ENCODE measurements around the gene NUDT14. TPM values are rescaled to one million over a fixed set of nuclear protein-coding genes. Genes with fewer than 3 reads are reported as not detected.

NUDT14 gene
- total and polyA plus RNA-seq, 2 of the 4 experiments (the other 2 are of a cell fraction): 5.6 to 9.3 TPM

DNA sequence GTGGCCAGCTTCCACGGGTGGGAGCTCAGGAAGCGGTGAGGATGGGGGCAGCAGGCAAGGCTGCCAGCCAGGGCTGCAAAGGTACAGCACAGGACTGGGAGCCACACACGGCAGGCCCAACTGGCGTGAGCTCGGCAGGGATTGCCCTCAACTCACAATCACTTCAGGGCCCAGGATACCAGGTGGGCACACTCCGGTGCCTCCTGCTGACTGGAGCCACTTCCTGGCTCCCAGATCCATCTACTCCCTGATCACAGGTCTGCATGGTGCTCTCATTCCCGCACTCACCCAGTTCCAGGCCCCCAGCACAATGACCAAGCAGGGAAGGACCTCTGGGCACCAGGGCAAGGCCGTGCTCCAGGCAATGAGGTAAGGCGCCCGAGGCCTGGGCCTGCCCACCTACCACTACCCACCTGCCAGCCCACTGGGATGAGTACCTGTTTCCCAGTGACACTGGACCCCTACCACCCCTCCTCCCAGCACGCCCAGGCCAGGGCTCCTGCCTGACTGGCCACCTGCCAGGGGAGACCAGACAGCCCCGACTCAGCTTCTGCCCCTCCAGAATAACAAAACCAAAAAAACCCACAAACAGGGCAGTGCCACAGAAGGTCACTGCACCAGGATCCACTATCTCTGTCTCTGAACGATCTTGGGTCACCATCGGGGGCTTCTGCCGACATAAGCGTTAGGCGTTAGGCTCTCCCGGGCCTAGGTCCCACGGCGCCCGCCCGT lies 14.4 kb downstream of the NUDT14 start:
- Histone ChIP-seq H2BK120ac (ENCODE audit: low read depth, low read length) (no peak overlapping the region), H3K9me3 (ENCODE audit: control insufficient read depth, insufficient read depth, low read length) (no peaks in the 10 kb centered on the region), H3K9ac (ENCODE audit: low read depth, low read length) (no peak overlapping the region), H3K9me1 (ENCODE audit: insufficient read depth, low read length) (no peaks in the 10 kb centered on the region), H3K27me3 (ENCODE audit: control insufficient read depth, insufficient read depth, low read length) (peaks cover 48% of the 10 kb centered on the region), H4K8ac (ENCODE audit: low read depth in 2 of 2, low read length in 2 of 2) (no peak overlapping the region), H3K23ac (ENCODE audit: low read depth, low read length) (no peak overlapping the region), H3K4me2 (ENCODE audit: low read depth, low read length) (no peak overlapping the region), H3K4me3 (ENCODE audit: insufficient read depth, low read depth, low read length) (no peak overlapping the region), H2BK15ac (ENCODE audit: low read depth, low read length) (no peak overlapping the region), H2AK9ac (replicated peaks; ENCODE audit: low read depth, low read length, poor library complexity) (no peak overlapping the region), H3K18ac (ENCODE audit: low read depth, low read length) (no peak overlapping the region), H3K36me3 (ENCODE audit: control insufficient read depth, insufficient read depth, low read length) (no peaks in the 10 kb centered on the region), H4K91ac (ENCODE audit: insufficient read depth, low read depth, low read length) (no peak overlapping the region), H2AK5ac (ENCODE audit: low read depth, low read length) (no peak overlapping the region), H3K56ac (ENCODE audit: extremely low read depth, insufficient read depth, low read length) (no peak overlapping the region), H2AFZ (replicated peaks; ENCODE audit: low read length, poor library complexity) (no peak overlapping the region), H3K4me1 (ENCODE audit: control insufficient read depth, insufficient read depth, low read length) (peaks cover 3% of the 10 kb centered on the region; the same call in 1 of the 2 replicates), H3K4ac (ENCODE audit: low read depth, low read length) (no peak overlapping the region), H3K14ac (replicated peaks; ENCODE audit: low read depth, low read length) (no peak overlapping the region), H2BK20ac (ENCODE audit: low read depth, low read length) (no peak overlapping the region), H4K20me1 (ENCODE audit: insufficient read depth, low read length) (no peaks in the 10 kb centered on the region), H3K79me1 (ENCODE audit: low read depth in 1 of 2, low read length in 2 of 2) (no peaks in the 10 kb centered on the region), H2BK5ac (ENCODE audit: low read depth, low read length, poor library complexity, severe bottlenecking) (no peak overlapping the region), H4K5ac (ENCODE audit: low read depth, low read length) (no peak overlapping the region), H3K27ac (ENCODE audit: insufficient read depth, low read length) (no peak overlapping the region)
- intact Hi-C loops (cut with micrococcal nuclease): no loop called here
- ChIA-PET CTCF (no interaction called here), POLR2A (ENCODE audit: unreplicated experiment) (no interaction called here)
- TF ChIP-seq RAD21 (IDR thresholded peaks at IDR 0.05; ENCODE audit: low read length): no peak
- TF ChIP-seq, protein P1, sequence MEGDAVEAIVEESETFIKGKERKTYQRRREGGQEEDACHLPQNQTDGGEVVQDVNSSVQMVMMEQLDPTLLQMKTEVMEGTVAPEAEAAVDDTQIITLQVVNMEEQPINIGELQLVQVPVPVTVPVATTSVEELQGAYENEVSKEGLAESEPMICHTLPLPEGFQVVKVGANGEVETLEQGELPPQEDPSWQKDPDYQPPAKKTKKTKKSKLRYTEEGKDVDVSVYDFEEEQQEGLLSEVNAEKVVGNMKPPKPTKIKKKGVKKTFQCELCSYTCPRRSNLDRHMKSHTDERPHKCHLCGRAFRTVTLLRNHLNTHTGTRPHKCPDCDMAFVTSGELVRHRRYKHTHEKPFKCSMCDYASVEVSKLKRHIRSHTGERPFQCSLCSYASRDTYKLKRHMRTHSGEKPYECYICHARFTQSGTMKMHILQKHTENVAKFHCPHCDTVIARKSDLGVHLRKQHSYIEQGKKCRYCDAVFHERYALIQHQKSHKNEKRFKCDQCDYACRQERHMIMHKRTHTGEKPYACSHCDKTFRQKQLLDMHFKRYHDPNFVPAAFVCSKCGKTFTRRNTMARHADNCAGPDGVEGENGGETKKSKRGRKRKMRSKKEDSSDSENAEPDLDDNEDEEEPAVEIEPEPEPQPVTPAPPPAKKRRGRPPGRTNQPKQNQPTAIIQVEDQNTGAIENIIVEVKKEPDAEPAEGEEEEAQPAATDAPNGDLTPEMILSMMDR (conservative IDR thresholded peaks at IDR 0.05; ENCODE audit: low read depth, low read length): no peak
- TF ChIP-seq NFE2L2 (IDR thresholded peaks at IDR 0.05; ENCODE audit: low read depth, low read length): no peak
- TF ChIP-seq, protein P2, sequence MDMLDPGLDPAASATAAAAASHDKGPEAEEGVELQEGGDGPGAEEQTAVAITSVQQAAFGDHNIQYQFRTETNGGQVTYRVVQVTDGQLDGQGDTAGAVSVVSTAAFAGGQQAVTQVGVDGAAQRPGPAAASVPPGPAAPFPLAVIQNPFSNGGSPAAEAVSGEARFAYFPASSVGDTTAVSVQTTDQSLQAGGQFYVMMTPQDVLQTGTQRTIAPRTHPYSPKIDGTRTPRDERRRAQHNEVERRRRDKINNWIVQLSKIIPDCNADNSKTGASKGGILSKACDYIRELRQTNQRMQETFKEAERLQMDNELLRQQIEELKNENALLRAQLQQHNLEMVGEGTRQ (IDR thresholded peaks at IDR 0.05; ENCODE audit: low read depth, low read length): no peak
- no peak for TF ChIP-seq MXI1 (IDR thresholded peaks at IDR 0.05; ENCODE audit: borderline replicate concordance, low read depth, low read length)
- TF ChIP-seq SMC3 (IDR thresholded peaks at IDR 0.05; ENCODE audit: low read depth, low read length): no peak
- TF ChIP-seq, protein P3, sequence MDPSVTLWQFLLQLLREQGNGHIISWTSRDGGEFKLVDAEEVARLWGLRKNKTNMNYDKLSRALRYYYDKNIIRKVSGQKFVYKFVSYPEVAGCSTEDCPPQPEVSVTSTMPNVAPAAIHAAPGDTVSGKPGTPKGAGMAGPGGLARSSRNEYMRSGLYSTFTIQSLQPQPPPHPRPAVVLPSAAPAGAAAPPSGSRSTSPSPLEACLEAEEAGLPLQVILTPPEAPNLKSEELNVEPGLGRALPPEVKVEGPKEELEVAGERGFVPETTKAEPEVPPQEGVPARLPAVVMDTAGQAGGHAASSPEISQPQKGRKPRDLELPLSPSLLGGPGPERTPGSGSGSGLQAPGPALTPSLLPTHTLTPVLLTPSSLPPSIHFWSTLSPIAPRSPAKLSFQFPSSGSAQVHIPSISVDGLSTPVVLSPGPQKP (IDR thresholded peaks at IDR 0.05; ENCODE audit: borderline replicate concordance, low read depth, low read length): no peak
- no peak for TF ChIP-seq RFX5 (IDR thresholded peaks at IDR 0.05; ENCODE audit: low read depth, low read length)
- TF ChIP-seq MAZ (IDR thresholded peaks at IDR 0.05; ENCODE audit: borderline replicate concordance, low read depth, low read length): no peak
- TF ChIP-seq MAFK (IDR thresholded peaks at IDR 0.05; ENCODE audit: low read depth, low read length): no peak
- dilution Hi-C loops (cut with HindIII; ENCODE audit: low sequenced_read_pairs, unreplicated experiment): no loop called here
- DNase-seq (no peak), ATAC-seq (ENCODE audit: low read depth) (no peak)
- BruUV-seq (replicated peaks): no TSS peak
- in situ Hi-C loops (cut with MboI; ENCODE audit: low sequenced_read_pairs): no loop called here
- WGBS, 2 experiments (ENCODE audit: extremely low coverage in 2 of 2, insufficient read length in 1 of 2): 52% methylated on average over 15 of the region's 22 CpGs; no CpG with 5 or more reads in 1 of the 2 experiments
